HFF-Myc (cell line): ENCODE measurements around the gene ARHGEF28.

Experiments
- DNase-seq: peaks from one replicate; pipeline ENCODE4 v3.0.0-alpha.2; 2011; ENCODE audit warnings: low read depth; ENCODE audit errors: extremely low read depth
- H3K4me3 ChIP-seq: replicated peaks from 2 replicates; pipeline ENCODE4 v1.5.1; 2011; ENCODE audit warnings: low read depth, mild to moderate bottlenecking, control low read depth, low read length
- CTCF ChIP-seq: IDR thresholded peaks from 2 replicates; pipeline ENCODE4 v1.5.1; 2012; ENCODE audit warnings: mild to moderate bottlenecking, low read depth, low read length, control low read depth; ENCODE audit errors: missing control alignments

Gene ARHGEF28

GRCh38 chr5:73954381-73954780, 328.4 kb downstream of the ARHGEF28 start:
- no peak for TF ChIP-seq CTCF
- H3K4me3 ChIP-seq, result no peak overlapping the region
- no peak for DNase-seq

GRCh38 chr5:73955271-73955846, 329.4 kb downstream of the ARHGEF28 start:
- no peak for DNase-seq
- no peak for TF ChIP-seq CTCF
- H3K4me3 ChIP-seq, result no peak overlapping the region

- no peak for DNase-seq
- TF ChIP-seq CTCF, result no peak
- no peak overlapping the region for H3K4me3 ChIP-seq
Measured at GRCh38 chr5:73957397-73958001, 331.5 kb downstream of the ARHGEF28 start.

- H3K4me3 ChIP-seq, result no peak overlapping the region
- DNase-seq, result no peak
- no peak for TF ChIP-seq CTCF
Measured at GRCh38 chr5:73958037-73958436, 332.0 kb downstream of the ARHGEF28 start.

- H3K4me3 ChIP-seq, result no peak overlapping the region
- no peak for DNase-seq
Measured at GRCh38 chr5:73960023-73960422, 334.0 kb downstream of the ARHGEF28 start.

GRCh38 chr5:73960426-73960825, 334.4 kb downstream of the ARHGEF28 start:
- H3K4me3 ChIP-seq, result no peak overlapping the region
- TF ChIP-seq CTCF, result no peak
- DNase-seq, result no peak

More at GRCh38 chr5:73960023-73960422, 334.0 kb downstream of the ARHGEF28 start:
- no peak for TF ChIP-seq CTCF
